Neuronal stem cell (in vitro differentiated cells): ENCODE results near the gene TOMM40L.

ENCODE experiments used
- DNase-seq: peaks from one replicate; pipeline ENCODE4 v3.0.0-alpha.2; 2013; ENCODE audit warnings: low spot score
- H2AFZ ChIP-seq: one replicate; pipeline ENCODE4 v1.6.1; 2013; ENCODE audit warnings: mild to moderate bottlenecking, low read length, inconsistent platforms
- H2AK5ac ChIP-seq: 2 replicates; pipeline ENCODE4 v1.6.1; 2013; ENCODE audit warnings: low read depth, mild to moderate bottlenecking, inconsistent platforms, low read length, moderate library complexity, mixed read lengths
- H2BK120ac ChIP-seq: 2 replicates; pipeline ENCODE4 v1.6.1; 2013; ENCODE audit warnings: low read depth, mild to moderate bottlenecking, inconsistent platforms, low read length, moderate library complexity, mixed read lengths
- H2BK12ac ChIP-seq: one replicate; pipeline ENCODE4 v1.6.1; 2013; ENCODE audit warnings: low read length, inconsistent platforms
- H2BK15ac ChIP-seq: 2 replicates; pipeline ENCODE4 v1.6.1; 2013; ENCODE audit warnings: mild to moderate bottlenecking, low read length, inconsistent platforms, mixed read lengths
- H2BK5ac ChIP-seq: one replicate; pipeline ENCODE4 v1.6.1; 2013; ENCODE audit warnings: inconsistent platforms, mild to moderate bottlenecking, low read length, moderate library complexity
- H3K14ac ChIP-seq: one replicate; pipeline ENCODE4 v1.6.1; 2013; ENCODE audit warnings: low read length, inconsistent platforms
- H3K18ac ChIP-seq: 2 replicates; pipeline ENCODE4 v1.6.1; 2013; ENCODE audit warnings: low read length, inconsistent platforms
- H3K23ac ChIP-seq: 2 replicates; pipeline ENCODE4 v1.6.1; 2013; ENCODE audit warnings: low read depth, mild to moderate bottlenecking, mixed read lengths, low read length, inconsistent platforms; ENCODE audit not compliant: poor library complexity
- H3K27ac ChIP-seq: replicated peaks from 3 replicates; pipeline ENCODE4 v1.5.1; 2013; ENCODE audit warnings: low read length, inconsistent platforms
- H3K27me3 ChIP-seq, 3 experiments: 2 replicates each; pipeline ENCODE4 v1.6.1; 2013; ENCODE audit warnings: low read length in 3 of 3, mild to moderate bottlenecking in 2 of 3, inconsistent platforms in 1 of 3, low read depth in 1 of 3, mixed read lengths in 1 of 3, moderate library complexity in 1 of 3; ENCODE audit not compliant: control insufficient read depth in 3 of 3, insufficient read depth in 3 of 3
- H3K36me3 ChIP-seq, 2 donors: replicated peaks in 1 of 2; 2 replicates each; pipeline ENCODE4 v1.6.1; 2013; ENCODE audit warnings: low read length in 2 of 2; ENCODE audit not compliant: control insufficient read depth in 2 of 2, insufficient read depth in 2 of 2
- H3K4ac ChIP-seq: 2 replicates; pipeline ENCODE4 v1.6.1; 2013; ENCODE audit warnings: inconsistent platforms, mild to moderate bottlenecking, low read length, moderate library complexity
- H3K4me1 ChIP-seq, 2 donors: 1 replicate in 1 of 2; 2 replicates in 1 of 2; pipeline ENCODE4 v1.6.1; 2013; ENCODE audit warnings: low read length in 2 of 2, low read depth in 1 of 2; ENCODE audit not compliant: control insufficient read depth in 2 of 2, insufficient read depth in 1 of 2
- H3K4me2 ChIP-seq: one replicate; pipeline ENCODE4 v1.6.1; 2013; ENCODE audit warnings: mild to moderate bottlenecking, low read length, inconsistent platforms; ENCODE audit not compliant: insufficient read depth, poor library complexity, severe bottlenecking
- H3K4me3 ChIP-seq, 2 donors: 2 replicates each; pipeline ENCODE4 v1.5.1; 2013; ENCODE audit warnings: low read length in 2 of 2, mild to moderate bottlenecking in 2 of 2, inconsistent platforms in 1 of 2, moderate library complexity in 1 of 2
- H3K79me1 ChIP-seq: one replicate; pipeline ENCODE4 v1.6.1; 2013; ENCODE audit warnings: low read depth, mild to moderate bottlenecking, inconsistent platforms, low read length, moderate library complexity
- H3K9ac ChIP-seq: one replicate; pipeline ENCODE4 v1.6.1; 2013; ENCODE audit warnings: mild to moderate bottlenecking, low read depth, low read length, inconsistent platforms; ENCODE audit not compliant: poor library complexity
- H3K9me3 ChIP-seq, 2 donors: replicated peaks in 1 of 2; 2 replicates each; pipeline versions ENCODE3 to v1.6.1; 2013; ENCODE audit warnings: low read length in 2 of 2, mild to moderate bottlenecking in 2 of 2, inconsistent platforms in 1 of 2, low read depth in 1 of 2, mixed read lengths in 1 of 2, moderate library complexity in 1 of 2; ENCODE audit not compliant: control insufficient read depth in 2 of 2, insufficient read depth in 1 of 2
- H4K8ac ChIP-seq: one replicate; pipeline ENCODE4 v1.6.1; 2013; ENCODE audit warnings: low read depth, mild to moderate bottlenecking, inconsistent platforms, low read length, moderate library complexity
- H4K91ac ChIP-seq: one replicate; pipeline ENCODE4 v1.6.1; 2013; ENCODE audit warnings: low read length, low read depth, mild to moderate bottlenecking, inconsistent platforms; ENCODE audit not compliant: poor library complexity
- WGBS, 2 donors: extraction: QIAGEN DNeasy Blood & Tissue Kit; methylation state at CpG; one replicate each; pipeline ENCODE4 v1.1.7; 2013; ENCODE audit warnings: missing lambda C conversion rate in 2 of 2, mixed read lengths in 1 of 2; ENCODE audit not compliant: insufficient read length in 2 of 2, insufficient replicate concordance in 1 of 2; ENCODE audit errors: extremely low coverage in 2 of 2; 5-methylcytosine and 5-hydroxymethylcytosine counted together

TOMM40L gene

GRCh38 chr1:161265305-161265704, 39.4 kb downstream of the TOMM40L start:
- Histone ChIP-seq H4K8ac (no peak overlapping the region), H2BK120ac (no peak overlapping the region), H4K91ac (no peak overlapping the region), H3K9me3 (no peaks in the 10 kb centered on the region), H2AK5ac (no peak overlapping the region), H3K27ac (no peak overlapping the region), H3K4me3 (no peak overlapping the region), H3K4me2 (no peak overlapping the region), H3K14ac (no peak overlapping the region), H2AFZ (no peak overlapping the region), H3K4me1 (peaks cover 5 to 6% of the 10 kb centered on the region in 2 donors), H3K79me1 (no peaks in the 10 kb centered on the region), H2BK5ac (no peak overlapping the region), H3K36me3 (no peaks in the 10 kb centered on the region), H3K18ac (no peak overlapping the region), H3K9ac (no peak overlapping the region), H2BK12ac (no peak overlapping the region), H2BK15ac (no peak overlapping the region), H3K4ac (no peak overlapping the region), H3K23ac (no peak overlapping the region), H3K27me3 (peaks cover 0 to 22% (median 3%) of the 10 kb centered on the region in 3 experiments)
- no CpG with 5 or more reads among the region's 5 CpGs for WGBS, 2 donors
- no peak for DNase-seq

DNA sequence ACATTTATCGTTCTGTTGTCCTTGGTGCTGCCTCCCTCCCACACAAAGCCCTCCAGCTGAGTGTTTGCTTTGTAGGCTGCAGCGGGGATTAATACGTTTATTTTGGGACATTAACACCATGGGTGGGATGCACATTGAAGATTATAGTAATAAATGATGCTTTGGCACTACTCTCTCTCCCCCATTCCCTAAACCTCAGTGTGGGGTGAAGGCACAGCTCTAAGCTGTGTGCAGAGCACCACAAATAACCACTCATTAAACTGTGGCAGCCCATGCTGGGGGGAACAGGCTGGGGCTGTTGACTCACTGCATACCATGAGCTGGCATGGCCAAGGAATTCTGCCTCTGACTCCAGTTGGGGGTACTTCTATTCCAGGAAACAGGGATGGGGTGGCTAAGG, 40.3 kb downstream of the TOMM40L start:
- no peak overlapping the region for H4K91ac ChIP-seq
- no peak overlapping the region for H4K8ac ChIP-seq
- no peaks in the 10 kb centered on the region for H3K9me3 ChIP-seq
- no peak overlapping the region for H3K14ac ChIP-seq
- no peak overlapping the region for H2AK5ac ChIP-seq
- no peak overlapping the region for H3K27ac ChIP-seq
- no peaks in the 10 kb centered on the region for H3K36me3 ChIP-seq
- H3K4me1 ChIP-seq, result peaks cover 3 to 5% of the 10 kb centered on the region in 2 donors
- H3K79me1 ChIP-seq, result no peaks in the 10 kb centered on the region
- no peak overlapping the region for H3K23ac ChIP-seq
- H3K27me3 ChIP-seq, result peaks cover 0 to 13% (median 0%) of the 10 kb centered on the region in 3 experiments
- H3K4ac ChIP-seq, result no peak overlapping the region
- no peak overlapping the region for H2BK12ac ChIP-seq
- H3K4me2 ChIP-seq, result no peak overlapping the region
- H2BK120ac ChIP-seq, result no peak overlapping the region
- no peak overlapping the region for H3K9ac ChIP-seq
- H2BK5ac ChIP-seq, result no peak overlapping the region
- no peak overlapping the region for H2AFZ ChIP-seq
- WGBS, 2 donors, result no CpG with 5 or more reads among the region's 3 CpGs
- no peak overlapping the region for H3K4me3 ChIP-seq
- no peak overlapping the region for H3K18ac ChIP-seq
- no peak overlapping the region for H2BK15ac ChIP-seq
- DNase-seq, result no peak

- no peak overlapping the region for H3K23ac ChIP-seq
- no peaks in the 10 kb centered on the region for H3K9me3 ChIP-seq
- H2AK5ac ChIP-seq, result no peak overlapping the region
- no peak overlapping the region for H3K27ac ChIP-seq
- no peak overlapping the region for H3K9ac ChIP-seq
- H3K18ac ChIP-seq, result no peak overlapping the region
- no peak overlapping the region for H2BK15ac ChIP-seq
- H2BK5ac ChIP-seq, result no peak overlapping the region
- H4K8ac ChIP-seq, result no peak overlapping the region
- H4K91ac ChIP-seq, result no peak overlapping the region
- H3K79me1 ChIP-seq, result no peaks in the 10 kb centered on the region
- H3K4me2 ChIP-seq, result no peak overlapping the region
- no peaks in the 10 kb centered on the region for H3K36me3 ChIP-seq
- no CpG with 5 or more reads among the region's 2 CpGs for WGBS, 2 donors
- H3K4me1 ChIP-seq, result peaks cover 2 to 5% of the 10 kb centered on the region in 2 donors
- peaks cover 0 to 9% (median 0%) of the 10 kb centered on the region in 3 experiments for H3K27me3 ChIP-seq
- no peak overlapping the region for H2BK120ac ChIP-seq
- no peak overlapping the region for H3K14ac ChIP-seq
- H3K4me3 ChIP-seq, result no peak overlapping the region
- DNase-seq, result no peak
- H2BK12ac ChIP-seq, result no peak overlapping the region
- H2AFZ ChIP-seq, result no peak overlapping the region
- H3K4ac ChIP-seq, result no peak overlapping the region
Observed at GRCh38 chr1:161266836-161267235, 41.0 kb downstream of the TOMM40L start.

GRCh38 chr1:161267321-161267720, 41.5 kb downstream of the TOMM40L start:
- Histone ChIP-seq H2AFZ (no peak overlapping the region), H3K4me3 (no peak overlapping the region), H3K27ac (no peak overlapping the region), H3K4me2 (no peak overlapping the region), H3K9me3 (no peaks in the 10 kb centered on the region), H4K91ac (no peak overlapping the region), H2BK12ac (no peak overlapping the region), H2AK5ac (no peak overlapping the region), H3K79me1 (no peaks in the 10 kb centered on the region), H2BK5ac (no peak overlapping the region), H2BK120ac (no peak overlapping the region), H3K23ac (no peak overlapping the region), H3K36me3 (no peaks in the 10 kb centered on the region), H3K27me3 (peaks cover 0 to 7% (median 0%) of the 10 kb centered on the region in 3 experiments), H3K14ac (no peak overlapping the region), H3K9ac (no peak overlapping the region), H3K18ac (no peak overlapping the region), H2BK15ac (no peak overlapping the region), H4K8ac (no peak overlapping the region), H3K4me1 (peaks cover 2 to 5% of the 10 kb centered on the region in 2 donors), H3K4ac (no peak overlapping the region)
- no CpG with 5 or more reads among the region's 3 CpGs for WGBS, 2 donors
- no peak for DNase-seq
